ENCODE data around the gene CWC22.
"Not testable (repeated sequence)": the region's sequence is repeated elsewhere in the genome, so short reads cannot be mapped to it uniquely, and the experiment has no call there.

Gene CWC22

GRCh38 chr2:179949438-179949837 lies 57.7 kb downstream of the CWC22 start:
- no peak for DNase-seq

- no peak for DNase-seq
Observed at GRCh38 chr2:179948058-179948457, 59.0 kb downstream of the CWC22 start.

- no peak for DNase-seq
Observed at GRCh38 chr2:179946810-179947615, 60.1 kb downstream of the CWC22 start.

GRCh38 chr2:179946346-179946745 lies 60.8 kb downstream of the CWC22 start:
- no peak for DNase-seq

GRCh38 chr2:179939259-179939658 lies 67.8 kb downstream of the CWC22 start:
- no peak for DNase-seq

GRCh38 chr2:179938026-179938425 lies 69.1 kb downstream of the CWC22 start:
- no peak for DNase-seq

GRCh38 chr2:179936654-179937053 lies 70.4 kb downstream of the CWC22 start:
- DNase-seq, result peak in 1 of 6 experiments; percentile 1

- DNase-seq, result no peak
Observed at GRCh38 chr2:179936141-179936540, 71.0 kb downstream of the CWC22 start.

- DNase-seq, result no peak
Observed at GRCh38 chr2:179932786-179933185, 74.3 kb downstream of the CWC22 start.

GRCh38 chr2:179931502-179931901 lies 75.6 kb downstream of the CWC22 start:
- no peak for DNase-seq

- DNase-seq, result not testable (repeated sequence)
Observed at GRCh38 chr2:179929997-179930396, 77.1 kb downstream of the CWC22 start.

- no peak for DNase-seq
Observed at GRCh38 chr2:179927041-179927440, 80.1 kb downstream of the CWC22 start.

GRCh38 chr2:179925713-179926112 lies 81.4 kb downstream of the CWC22 start:
- no peak for DNase-seq

GRCh38 chr2:179917272-179917671 lies 89.8 kb downstream of the CWC22 start:
- no peak for DNase-seq

- DNase-seq, result no peak
Observed at GRCh38 chr2:179915395-179915992, 91.6 kb downstream of the CWC22 start.

GRCh38 chr2:179913809-179914208 lies 93.3 kb downstream of the CWC22 start:
- no peak for DNase-seq

GRCh38 chr2:179911569-179911968 lies 95.5 kb downstream of the CWC22 start:
- no peak for DNase-seq

GRCh38 chr2:179910735-179911113 lies 96.4 kb downstream of the CWC22 start:
- DNase-seq, result no peak

GRCh38 chr2:179909845-179910734 lies 97.0 kb downstream of the CWC22 start:
- DNase-seq, result no peak

- no peak for DNase-seq
Observed at GRCh38 chr2:179900655-179901054, 106.4 kb downstream of the CWC22 start.

- no peak for DNase-seq
Observed at GRCh38 chr2:179899666-179900065, 107.4 kb downstream of the CWC22 start.

- no peak for DNase-seq
Observed at GRCh38 chr2:179898873-179899272, 108.2 kb downstream of the CWC22 start.

Measured in stimulated activated naive CD4-positive, alpha-beta T cell (primary cell).